ENCODE results near the gene CHCHD6. TPM values are rescaled to one million over a fixed set of nuclear protein-coding genes. Genes with fewer than 3 reads are reported as not detected.
A peak's percentile ranks its signal among the peaks of the same experiment; 100 is the strongest.

Gene CHCHD6
- total RNA-seq, 4 donors from 2014 or later: 6.4 to 14.2 (median 10.3) TPM; not detected in 1

- Histone ChIP-seq H3K36me3 (no peaks in the 10 kb centered on the region), H3K27me3 (no peaks in the 10 kb centered on the region), H3K4me1 (peaks cover 0 to 9% of the 10 kb centered on the region in 2 donors), H3K4me3 (no peak overlapping the region), H3K9me3 (no peaks in the 10 kb centered on the region), H3K27ac (no peak overlapping the region)
- intact Hi-C loops (cut with DNase I; ENCODE audit: low total_unique reads): no loop called here
- TF ChIP-seq POLR2A (IDR thresholded peaks at IDR 0.05): no peak
- TF ChIP-seq, protein P1, sequence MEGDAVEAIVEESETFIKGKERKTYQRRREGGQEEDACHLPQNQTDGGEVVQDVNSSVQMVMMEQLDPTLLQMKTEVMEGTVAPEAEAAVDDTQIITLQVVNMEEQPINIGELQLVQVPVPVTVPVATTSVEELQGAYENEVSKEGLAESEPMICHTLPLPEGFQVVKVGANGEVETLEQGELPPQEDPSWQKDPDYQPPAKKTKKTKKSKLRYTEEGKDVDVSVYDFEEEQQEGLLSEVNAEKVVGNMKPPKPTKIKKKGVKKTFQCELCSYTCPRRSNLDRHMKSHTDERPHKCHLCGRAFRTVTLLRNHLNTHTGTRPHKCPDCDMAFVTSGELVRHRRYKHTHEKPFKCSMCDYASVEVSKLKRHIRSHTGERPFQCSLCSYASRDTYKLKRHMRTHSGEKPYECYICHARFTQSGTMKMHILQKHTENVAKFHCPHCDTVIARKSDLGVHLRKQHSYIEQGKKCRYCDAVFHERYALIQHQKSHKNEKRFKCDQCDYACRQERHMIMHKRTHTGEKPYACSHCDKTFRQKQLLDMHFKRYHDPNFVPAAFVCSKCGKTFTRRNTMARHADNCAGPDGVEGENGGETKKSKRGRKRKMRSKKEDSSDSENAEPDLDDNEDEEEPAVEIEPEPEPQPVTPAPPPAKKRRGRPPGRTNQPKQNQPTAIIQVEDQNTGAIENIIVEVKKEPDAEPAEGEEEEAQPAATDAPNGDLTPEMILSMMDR (IDR thresholded peaks at IDR 0.05): no peak
- DNase-seq: no peak
Observed at GRCh38 chr3:126923895-126924294, 219.9 kb downstream of the CHCHD6 start.

- H3K4me1 ChIP-seq: peaks cover 0 to 9% of the 10 kb centered on the region in 2 donors
- no peak overlapping the region for H3K27ac ChIP-seq
- DNase-seq: no peak
- H3K36me3 ChIP-seq: no peaks in the 10 kb centered on the region
- no peaks in the 10 kb centered on the region for H3K27me3 ChIP-seq
- no peak for TF ChIP-seq POLR2A (IDR thresholded peaks at IDR 0.05)
- TF ChIP-seq, protein P1 (IDR thresholded peaks at IDR 0.05): no peak
- no peak overlapping the region for H3K4me3 ChIP-seq
- no peaks in the 10 kb centered on the region for H3K9me3 ChIP-seq
- intact Hi-C loops (cut with DNase I; ENCODE audit: low total_unique reads): no loop called here
Observed at GRCh38 chr3:126924458-126924857, 220.4 kb downstream of the CHCHD6 start.

- H3K27me3 ChIP-seq: no peaks in the 10 kb centered on the region
- intact Hi-C loops (cut with DNase I; ENCODE audit: low total_unique reads): no loop called here
- TF ChIP-seq POLR2A (IDR thresholded peaks at IDR 0.05): no peak
- TF ChIP-seq, protein P1 (IDR thresholded peaks at IDR 0.05): no peak
- H3K4me3 ChIP-seq: no peak overlapping the region
- no peaks in the 10 kb centered on the region for H3K9me3 ChIP-seq
- peaks cover 0 to 9% of the 10 kb centered on the region in 2 donors for H3K4me1 ChIP-seq
- DNase-seq: peak in 1 of 2 donors; percentile 39
- H3K36me3 ChIP-seq: no peaks in the 10 kb centered on the region
- no peak overlapping the region for H3K27ac ChIP-seq
Observed at GRCh38 chr3:126925411-126926171, 221.6 kb downstream of the CHCHD6 start.

GRCh38 chr3:126926684-126927400 is 222.8 kb downstream of the CHCHD6 start:
- H3K4me1 ChIP-seq: peaks cover 0 to 9% of the 10 kb centered on the region in 2 donors

More at GRCh38 chr3:126926684-126927400, 222.8 kb downstream of the CHCHD6 start:
- TF ChIP-seq, protein P1 (IDR thresholded peaks at IDR 0.05): peak in 3 of 4 experiments; percentile 26 to 45 (median 30)
- no peak for TF ChIP-seq POLR2A (IDR thresholded peaks at IDR 0.05)
- H3K9me3 ChIP-seq: no peaks in the 10 kb centered on the region
- H3K36me3 ChIP-seq: no peaks in the 10 kb centered on the region
- no peaks in the 10 kb centered on the region for H3K27me3 ChIP-seq
- peak overlapping the region; percentile 44 to 53 for H3K27ac ChIP-seq
- intact Hi-C loops (cut with DNase I; ENCODE audit: low total_unique reads): no loop called here
- peak; percentile 79 to 81 for DNase-seq
- H3K4me3 ChIP-seq: no peak overlapping the region
